Gastroesophageal sphincter (tissue), 3 donors: ENCODE measurements around the gene MAP4K4.

Experiments
- EP300 ChIP-seq: sonication (generic); formaldehyde crosslinking; IDR thresholded peaks from one replicate; pipeline ENCODE4 v1.6.1; 2017; ENCODE audit warnings: antibody characterized with exemption, mild to moderate bottlenecking
- POLR2A ChIP-seq, 2 donors: fragments of 450-650 bp; IDR thresholded peaks; one replicate each; pipeline ENCODE4 v1.6.1; 2017; ENCODE audit warnings: antibody characterized with exemption in 2 of 2, mild to moderate bottlenecking in 2 of 2, moderate library complexity in 1 of 2
- POLR2AphosphoS5 ChIP-seq: sonication (generic); formaldehyde crosslinking; IDR thresholded peaks from one replicate; pipeline ENCODE4 v1.6.1; 2017; ENCODE audit warnings: antibody characterized with exemption
- TF ChIP-seq, protein P1 (sequence below), 4 experiments: fragments of 200-600 bp in 2 of 4; fragments of 450-650 bp in 2 of 4; sonication (generic) in 1 of 4; IDR thresholded peaks; one replicate each; pipeline ENCODE4 v1.5.1; 2017 to 2019; ENCODE audit warnings: antibody characterized with exemption in 4 of 4, mild to moderate bottlenecking in 2 of 4, moderate library complexity in 2 of 4

DNA sequence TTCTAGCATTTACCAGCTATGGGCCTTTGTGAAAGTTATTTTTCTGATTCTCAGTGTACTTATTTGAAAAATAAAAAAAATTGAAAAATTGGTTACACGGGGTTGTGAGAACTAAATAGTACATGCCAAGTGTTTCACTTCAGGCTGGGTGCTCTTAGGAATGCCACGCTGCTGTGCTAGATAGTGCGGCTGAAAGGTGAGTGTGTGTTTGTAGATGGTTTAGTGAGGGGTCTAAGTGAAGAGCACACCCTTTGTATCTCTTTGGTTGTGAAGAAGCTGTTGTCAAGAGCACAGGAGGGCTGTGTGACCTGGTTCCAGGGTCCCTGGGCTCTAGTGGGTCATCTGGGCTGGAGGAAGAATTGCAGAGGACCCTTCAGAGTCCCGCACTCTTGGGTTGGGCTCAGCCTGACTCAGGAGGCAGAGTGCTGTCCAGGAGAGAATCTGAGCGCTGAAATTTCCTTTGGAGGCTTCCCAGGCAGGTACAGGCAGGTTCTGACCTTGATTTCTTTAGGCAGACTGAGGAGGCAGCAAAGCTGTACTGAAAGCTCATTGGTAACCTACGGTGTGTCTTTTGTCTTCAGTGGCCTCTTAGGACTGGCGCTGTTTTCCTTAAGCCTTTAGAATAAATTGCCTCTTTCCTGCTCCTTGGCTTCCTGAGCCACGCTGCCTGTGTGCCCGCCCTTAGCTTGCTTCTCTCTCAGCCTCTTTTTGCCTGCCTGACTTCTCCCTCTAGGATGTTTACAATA, 44.4 kb downstream of the MAP4K4 start:
- TF ChIP-seq, protein P1, sequence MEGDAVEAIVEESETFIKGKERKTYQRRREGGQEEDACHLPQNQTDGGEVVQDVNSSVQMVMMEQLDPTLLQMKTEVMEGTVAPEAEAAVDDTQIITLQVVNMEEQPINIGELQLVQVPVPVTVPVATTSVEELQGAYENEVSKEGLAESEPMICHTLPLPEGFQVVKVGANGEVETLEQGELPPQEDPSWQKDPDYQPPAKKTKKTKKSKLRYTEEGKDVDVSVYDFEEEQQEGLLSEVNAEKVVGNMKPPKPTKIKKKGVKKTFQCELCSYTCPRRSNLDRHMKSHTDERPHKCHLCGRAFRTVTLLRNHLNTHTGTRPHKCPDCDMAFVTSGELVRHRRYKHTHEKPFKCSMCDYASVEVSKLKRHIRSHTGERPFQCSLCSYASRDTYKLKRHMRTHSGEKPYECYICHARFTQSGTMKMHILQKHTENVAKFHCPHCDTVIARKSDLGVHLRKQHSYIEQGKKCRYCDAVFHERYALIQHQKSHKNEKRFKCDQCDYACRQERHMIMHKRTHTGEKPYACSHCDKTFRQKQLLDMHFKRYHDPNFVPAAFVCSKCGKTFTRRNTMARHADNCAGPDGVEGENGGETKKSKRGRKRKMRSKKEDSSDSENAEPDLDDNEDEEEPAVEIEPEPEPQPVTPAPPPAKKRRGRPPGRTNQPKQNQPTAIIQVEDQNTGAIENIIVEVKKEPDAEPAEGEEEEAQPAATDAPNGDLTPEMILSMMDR (IDR thresholded peaks at IDR 0.05): no peak
- TF ChIP-seq POLR2A (IDR thresholded peaks at IDR 0.05) (no peak), POLR2AphosphoS5 (no peak), EP300 (no peak)
